ENCODE results near the gene NHP2. TPM values are rescaled to one million over a fixed set of nuclear protein-coding genes. Genes with fewer than 3 reads are reported as not detected.

NHP2 gene
- total RNA-seq, 3 donors from 2014 or later (not counting 1 experiment from before 2014, with no cell fraction given) = 39.2 to 43.5 (median 40.2) TPM

- Histone ChIP-seq H3K4me3 (ENCODE audit: low read length) (no peak overlapping the region), H3K9me3 (ENCODE audit: control insufficient read depth, insufficient read depth, low read length) (no peaks in the 10 kb centered on the region), H3K27ac (ENCODE audit: low read length) (no peak overlapping the region), H3K4me1 (ENCODE audit: control insufficient read depth, insufficient read depth, low read length) (peaks cover 5% of the 10 kb centered on the region), H3K27me3 (ENCODE audit: control insufficient read depth, insufficient read depth, low read length) (no peaks in the 10 kb centered on the region), H3K36me3 (ENCODE audit: control insufficient read depth, insufficient read depth, low read length) (peaks cover 59% of the 10 kb centered on the region)
- Mint-ChIP-seq H3K9me3 (no peaks in the 10 kb centered on the region), H3K4me1 (peaks cover 7 to 9% of the 10 kb centered on the region in 2 donors), H3K27ac (no peak overlapping the region), H3K36me3 (peaks cover 6% of the 10 kb centered on the region), H3K4me3 (no peak overlapping the region), H3K27me3 (ENCODE audit: low read depth in 2 of 2) (no peaks in the 10 kb centered on the region)
- ATAC-seq = no peak
- DNase-seq = no peak
- WGBS (ENCODE audit: insufficient coverage) = 93% methylated on average over 15 of the region's 15 CpGs
- intact Hi-C loops (cut with micrococcal nuclease) = no loop called here
- no peak for TF ChIP-seq CTCF (IDR thresholded peaks at IDR 0.05)
These were observed 6.3 kb downstream of the NHP2 start for GRCh38 chr5:178147406-178147805.

DNA sequence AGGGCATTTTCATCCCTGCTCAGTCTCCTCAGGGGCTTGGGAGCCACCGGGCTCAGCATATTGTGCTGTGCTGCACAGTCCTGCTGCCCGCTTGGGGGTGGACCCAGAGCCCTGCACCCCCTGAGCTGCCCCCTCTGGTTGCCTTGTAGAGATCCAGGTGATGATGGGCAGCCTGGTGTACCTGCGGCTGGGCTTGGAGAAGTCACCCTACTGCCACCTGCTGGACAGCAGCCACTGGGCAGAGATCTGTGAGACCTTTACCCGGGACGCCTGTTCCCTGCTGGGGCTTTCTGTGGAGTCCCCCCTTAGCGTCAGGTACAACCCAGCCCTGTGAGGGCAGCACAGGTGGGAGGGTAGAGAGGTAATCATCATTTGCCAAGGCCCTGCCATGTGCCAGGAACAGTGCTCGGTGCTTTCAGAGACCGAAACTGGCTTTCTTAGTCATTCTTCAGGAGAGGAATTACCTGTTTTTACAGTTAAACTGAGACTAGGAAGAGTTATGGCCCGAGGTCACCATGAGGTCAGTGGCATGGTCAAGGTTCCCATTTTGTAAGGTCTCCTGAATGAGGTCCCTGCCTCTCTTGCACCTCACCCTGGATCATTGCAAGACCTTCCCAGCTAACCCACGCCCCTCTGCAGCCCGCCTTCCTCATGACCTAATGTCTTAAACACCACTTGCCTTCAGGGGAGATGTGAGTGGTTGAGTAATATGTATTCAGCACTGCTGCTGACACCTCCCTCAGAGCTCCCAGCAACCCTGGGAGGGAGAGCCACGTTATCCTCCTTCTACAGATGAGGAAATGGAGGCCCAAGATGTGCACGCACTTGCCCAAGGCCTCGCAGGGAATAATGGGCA, 7.5 kb downstream of the NHP2 start:
- no peaks in the 10 kb centered on the region for H3K27me3 Mint-ChIP-seq (ENCODE audit: low read depth in 2 of 2)
- H3K27ac Mint-ChIP-seq = no peak overlapping the region

GRCh38 chr5:178143901-178144300, 9.8 kb downstream of the NHP2 start:
- Histone ChIP-seq H3K36me3 (ENCODE audit: control insufficient read depth, insufficient read depth, low read length) (peaks cover 36% of the 10 kb centered on the region), H3K9me3 (ENCODE audit: control insufficient read depth, insufficient read depth, low read length) (no peaks in the 10 kb centered on the region), H3K27ac (ENCODE audit: low read length) (no peak overlapping the region), H3K4me1 (ENCODE audit: control insufficient read depth, insufficient read depth, low read length) (no peaks in the 10 kb centered on the region), H3K4me3 (ENCODE audit: low read length) (no peak overlapping the region), H3K27me3 (ENCODE audit: control insufficient read depth, insufficient read depth, low read length) (no peaks in the 10 kb centered on the region)
- WGBS (ENCODE audit: insufficient coverage) = 96% methylated on average over 10 of the region's 10 CpGs
- Mint-ChIP-seq H3K4me1 (no peaks in the 10 kb centered on the region), H3K27me3 (ENCODE audit: low read depth in 2 of 2) (no peaks in the 10 kb centered on the region), H3K27ac (no peak overlapping the region), H3K4me3 (no peak overlapping the region), H3K36me3 (peaks cover 6% of the 10 kb centered on the region), H3K9me3 (no peaks in the 10 kb centered on the region)
- no peak for ATAC-seq
- intact Hi-C loops (cut with micrococcal nuclease) = no loop called here
- no peak for TF ChIP-seq CTCF (IDR thresholded peaks at IDR 0.05)
- DNase-seq = no peak

More for the DNA sequence above, 7.5 kb downstream of the NHP2 start:
- no peaks in the 10 kb centered on the region for H3K9me3 ChIP-seq (ENCODE audit: control insufficient read depth, insufficient read depth, low read length)
- 70% methylated on average over 13 of the region's 14 CpGs for WGBS (ENCODE audit: insufficient coverage)
- no peaks in the 10 kb centered on the region for H3K27me3 ChIP-seq (ENCODE audit: control insufficient read depth, insufficient read depth, low read length)
- TF ChIP-seq CTCF (IDR thresholded peaks at IDR 0.05) = peak; percentile 77
- Mint-ChIP-seq H3K4me1 (no peaks in the 10 kb centered on the region), H3K4me3 (no peak overlapping the region), H3K36me3 (peaks cover 6% of the 10 kb centered on the region), H3K9me3 (no peaks in the 10 kb centered on the region)
- no peak overlapping the region for H3K27ac ChIP-seq (ENCODE audit: low read length)
- peaks cover 57% of the 10 kb centered on the region for H3K36me3 ChIP-seq (ENCODE audit: control insufficient read depth, insufficient read depth, low read length)
- no peak overlapping the region for H3K4me3 ChIP-seq (ENCODE audit: low read length)
- peak; percentile 71 to 95 (median 94) for ATAC-seq
- DNase-seq = peak; percentile 67 to 87
- no peaks in the 10 kb centered on the region for H3K4me1 ChIP-seq (ENCODE audit: control insufficient read depth, insufficient read depth, low read length)
- intact Hi-C loops (cut with micrococcal nuclease) = loop anchor here (1.0 kb wide), 2 partner anchors 18 to 70 kb away; no protein-coding TSS in a partner anchor
